ENCODE results near the gene PDCL2.
"Not testable (repeated sequence)": the region's sequence is repeated elsewhere in the genome, so short reads cannot be mapped to it uniquely, and the experiment has no call there.

PDCL2 gene, protein sequence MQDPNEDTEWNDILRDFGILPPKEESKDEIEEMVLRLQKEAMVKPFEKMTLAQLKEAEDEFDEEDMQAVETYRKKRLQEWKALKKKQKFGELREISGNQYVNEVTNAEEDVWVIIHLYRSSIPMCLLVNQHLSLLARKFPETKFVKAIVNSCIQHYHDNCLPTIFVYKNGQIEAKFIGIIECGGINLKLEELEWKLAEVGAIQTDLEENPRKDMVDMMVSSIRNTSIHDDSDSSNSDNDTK

GRCh38 chr4:55592014-55592413 is at the start of gene PDCL2:
PDCL2 (minus strand) TSS chr4:55592245; CDS start chr4:55592109, 136 bp downstream.
- no peak for DNase-seq (ENCODE audit: low read depth in 2 of 2)

DNA sequence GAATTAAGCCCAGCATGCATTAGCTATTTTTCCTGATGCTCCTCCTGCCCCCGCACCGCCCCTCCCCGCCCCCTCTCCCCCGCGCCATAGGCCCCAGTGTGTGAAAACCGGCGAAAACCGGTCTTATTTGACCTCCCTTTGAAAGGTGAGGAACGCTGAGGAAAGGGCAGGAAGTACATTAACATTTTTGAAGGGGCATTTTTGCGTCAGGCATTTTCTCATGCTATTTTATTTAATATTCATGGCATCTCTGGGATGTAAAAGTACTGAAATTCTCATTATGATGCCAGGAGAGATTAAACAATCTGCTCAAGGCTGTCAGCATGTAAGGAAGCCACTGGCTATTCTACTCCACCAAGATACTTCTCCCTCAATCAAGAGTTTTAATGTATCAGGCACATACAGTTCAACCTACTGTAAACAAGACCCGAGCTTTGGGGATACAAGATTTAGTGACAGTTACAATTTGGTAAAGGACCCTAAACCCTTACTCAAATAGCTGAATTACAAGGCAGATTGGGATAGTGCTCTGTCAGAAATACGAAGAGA is 45.3 kb upstream of the PDCL2 start:
- DNase-seq (ENCODE audit: low read depth in 2 of 2): no peak

DNA sequence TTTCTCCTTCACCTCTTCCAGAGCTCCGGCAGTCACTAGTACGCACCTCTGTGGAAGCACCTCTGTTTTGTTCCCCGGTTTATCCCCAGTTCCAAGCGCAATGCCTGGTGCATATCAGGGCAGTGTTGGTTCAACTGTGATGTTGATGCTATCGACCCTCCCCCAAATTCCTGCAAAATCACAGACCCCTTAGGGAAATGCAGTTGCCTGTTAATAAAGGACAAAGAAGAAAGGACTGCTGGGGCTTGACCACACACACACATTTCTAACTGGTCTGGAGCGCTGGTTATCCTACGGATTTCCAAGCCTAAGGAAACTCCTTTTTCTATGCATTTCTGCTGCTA is 44.6 kb upstream of the PDCL2 start:
- no peak for DNase-seq (ENCODE audit: low read depth in 2 of 2)

- no peak for DNase-seq (ENCODE audit: low read depth in 2 of 2)
Observed at GRCh38 chr4:55635741-55636655, 44.0 kb upstream of the PDCL2 start, which contains the start of gene NMU. NMU (minus strand) TSS chr4:55636298; CDS start chr4:55636192, 106 bp downstream.

GRCh38 chr4:55635282-55635681 is 43.2 kb upstream of the PDCL2 start:
- no peak for DNase-seq (ENCODE audit: low read depth in 2 of 2)

- DNase-seq (ENCODE audit: low read depth in 2 of 2): no peak
Observed at GRCh38 chr4:55634417-55635128, 42.5 kb upstream of the PDCL2 start.

- no peak for DNase-seq (ENCODE audit: low read depth in 2 of 2)
Observed at GRCh38 chr4:55633903-55634302, 41.9 kb upstream of the PDCL2 start.

- no peak for DNase-seq (ENCODE audit: low read depth in 2 of 2)
Observed at GRCh38 chr4:55625835-55626234, 33.8 kb upstream of the PDCL2 start.

DNA sequence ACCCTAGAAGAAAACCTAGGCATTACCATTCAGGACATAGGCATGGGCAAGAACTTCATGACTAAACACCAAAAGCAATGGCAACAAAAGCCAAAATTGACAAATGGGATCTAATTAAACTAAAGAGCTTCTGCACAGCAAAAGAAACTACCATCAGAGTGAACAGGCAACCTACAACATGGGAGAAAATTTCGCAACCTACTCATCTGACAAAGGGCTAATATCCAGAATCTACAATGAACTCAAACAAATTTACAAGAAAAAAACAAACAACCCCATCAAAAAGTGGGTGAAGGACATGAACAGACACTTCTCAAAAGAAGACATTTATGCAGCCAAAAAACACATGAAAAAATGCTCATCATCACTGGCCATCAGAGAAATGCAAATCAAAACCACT is 32.0 kb upstream of the PDCL2 start:
- not testable (repeated sequence) for DNase-seq (ENCODE audit: low read depth in 2 of 2)

DNA sequence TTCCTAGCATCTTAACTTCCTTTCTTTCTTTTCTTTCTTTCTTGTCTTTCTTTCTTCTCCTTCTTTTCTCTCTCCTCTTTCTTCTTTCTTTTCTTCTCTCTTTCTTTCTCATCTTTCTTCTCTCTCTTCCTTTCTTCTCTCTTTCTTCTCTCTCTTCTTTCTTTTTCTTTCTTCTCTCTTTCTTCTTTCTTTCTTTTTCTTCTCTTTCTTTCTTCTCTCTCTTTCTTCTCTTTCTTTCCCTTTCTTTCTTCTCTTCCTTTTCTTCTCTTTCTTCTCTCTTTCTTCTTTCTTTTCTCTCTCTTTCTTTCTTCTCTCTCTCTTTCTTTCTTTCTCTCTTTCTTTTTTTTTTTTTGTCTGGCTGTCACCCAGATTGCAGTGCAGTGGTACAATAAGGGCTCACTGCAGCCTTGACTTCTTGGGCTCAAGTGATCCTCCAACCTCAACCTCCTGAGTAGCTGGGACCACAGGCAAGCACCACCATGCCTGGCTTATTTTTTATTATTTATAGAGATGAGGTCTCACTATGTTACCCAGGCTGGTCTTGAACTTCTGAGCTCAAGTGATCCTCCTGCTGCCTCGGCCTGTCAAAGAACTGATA is 26.6 kb upstream of the PDCL2 start:
- DNase-seq (ENCODE audit: low read depth in 2 of 2): no peak

- no peak for DNase-seq (ENCODE audit: low read depth in 2 of 2)
Observed at GRCh38 chr4:55617587-55618197, 25.6 kb upstream of the PDCL2 start.

DNA sequence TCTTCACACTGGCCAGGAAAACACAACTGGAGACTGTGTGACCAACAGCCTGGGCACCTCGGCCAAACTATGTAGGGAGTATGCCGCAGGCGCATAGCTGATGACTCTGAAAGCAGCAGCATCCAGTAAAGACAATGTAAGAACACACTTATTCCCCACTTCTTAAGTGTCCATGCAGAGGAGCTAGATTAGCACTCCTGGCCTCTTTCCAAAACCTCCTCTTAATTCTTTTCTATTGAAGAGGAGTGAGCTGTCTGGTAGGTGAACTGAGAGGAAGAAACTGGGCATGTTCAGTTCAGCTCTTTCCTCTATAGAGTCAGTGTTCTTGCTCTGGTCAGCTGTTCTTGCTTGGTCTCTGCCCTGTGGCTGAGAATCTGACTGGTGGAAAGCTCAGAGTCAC is 23.0 kb upstream of the PDCL2 start:
- DNase-seq (ENCODE audit: low read depth in 2 of 2): no peak

DNA sequence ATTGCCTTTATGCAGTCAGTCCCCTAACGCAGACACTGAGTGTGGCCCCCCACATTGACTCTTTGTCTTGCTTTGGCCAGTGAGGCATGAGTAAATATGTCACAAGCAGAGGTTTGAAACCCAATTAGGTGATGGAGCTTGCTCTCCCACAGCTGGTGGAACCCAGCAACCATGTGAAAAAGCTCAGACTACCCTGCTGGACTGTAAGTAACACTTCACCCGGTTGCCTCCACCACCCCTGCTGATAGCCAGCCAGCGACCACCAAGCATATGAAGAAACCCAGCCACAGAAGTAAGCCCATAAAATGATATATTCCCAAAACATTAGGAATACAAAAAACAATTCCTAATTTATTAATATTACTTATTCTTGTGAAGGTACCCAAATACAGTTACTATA is 21.6 kb upstream of the PDCL2 start:
- DNase-seq (ENCODE audit: low read depth in 2 of 2): no peak

DNA sequence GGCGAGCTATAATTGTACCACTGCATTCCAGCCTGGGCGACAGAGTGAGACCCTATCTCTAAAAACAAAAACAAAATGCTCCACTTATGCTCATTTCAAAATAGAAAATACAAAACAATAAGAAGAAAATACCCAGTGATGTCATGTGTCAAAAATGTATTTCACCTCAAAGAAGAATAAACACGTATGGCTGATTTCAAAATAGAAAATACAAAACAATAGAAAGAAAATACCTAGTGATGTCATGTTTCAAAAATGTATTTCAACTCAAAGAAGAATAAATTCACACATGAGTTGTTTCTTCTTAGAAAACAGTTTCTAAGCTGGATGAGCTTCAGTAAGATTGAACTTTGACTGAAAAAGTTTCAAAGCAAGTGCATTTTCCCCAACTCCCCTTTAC is 20.3 kb upstream of the PDCL2 start:
- DNase-seq (ENCODE audit: low read depth in 2 of 2): no peak

GRCh38 chr4:55611358-55612059 is 19.5 kb upstream of the PDCL2 start:
- DNase-seq (ENCODE audit: low read depth in 2 of 2): no peak

- no peak for DNase-seq (ENCODE audit: low read depth in 2 of 2)
Observed at GRCh38 chr4:55610381-55610780, 18.3 kb upstream of the PDCL2 start.

DNA sequence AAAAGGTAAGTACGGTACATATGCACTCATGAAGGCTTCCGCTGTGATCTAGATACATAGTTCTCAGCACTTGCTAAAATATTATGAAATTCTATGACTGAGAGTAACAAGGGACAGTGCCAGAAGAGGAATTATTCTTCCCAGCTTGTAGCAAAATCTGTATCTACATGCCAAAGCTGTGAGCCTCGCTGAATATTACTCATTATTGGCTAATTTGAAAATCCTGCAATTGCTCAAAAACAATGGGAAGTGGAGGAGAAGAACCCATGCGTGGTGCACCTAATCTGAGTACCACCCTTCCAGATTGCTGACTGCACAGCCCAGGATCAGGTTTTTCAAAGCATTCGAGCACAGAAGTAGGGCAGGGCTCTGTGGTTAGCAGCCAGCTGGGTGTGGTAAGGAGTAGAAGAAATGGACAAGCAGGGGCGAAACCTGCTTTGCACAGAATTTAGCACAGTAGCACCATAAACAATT is 17.4 kb upstream of the PDCL2 start:
- DNase-seq (ENCODE audit: low read depth in 2 of 2): no peak

DNA sequence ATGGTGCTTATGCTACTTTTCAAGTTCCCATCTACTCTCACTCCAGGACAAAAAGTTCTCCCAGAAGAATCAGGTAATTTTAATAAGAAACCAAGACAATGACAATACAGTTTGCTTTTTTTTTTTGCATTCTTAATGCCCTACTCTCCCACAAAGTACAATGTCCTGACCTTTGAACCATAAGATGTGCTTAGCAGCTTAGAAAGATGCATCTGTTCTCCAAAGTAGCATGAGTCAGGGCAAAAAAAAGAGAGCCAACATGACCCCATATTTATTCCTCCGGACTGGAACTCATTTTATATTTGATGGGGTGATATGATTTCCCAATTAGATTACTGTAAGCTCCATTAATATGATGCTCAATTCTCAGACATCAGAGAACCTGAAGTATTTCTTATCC is 16.5 kb upstream of the PDCL2 start:
- DNase-seq (ENCODE audit: low read depth in 2 of 2): no peak

DNA sequence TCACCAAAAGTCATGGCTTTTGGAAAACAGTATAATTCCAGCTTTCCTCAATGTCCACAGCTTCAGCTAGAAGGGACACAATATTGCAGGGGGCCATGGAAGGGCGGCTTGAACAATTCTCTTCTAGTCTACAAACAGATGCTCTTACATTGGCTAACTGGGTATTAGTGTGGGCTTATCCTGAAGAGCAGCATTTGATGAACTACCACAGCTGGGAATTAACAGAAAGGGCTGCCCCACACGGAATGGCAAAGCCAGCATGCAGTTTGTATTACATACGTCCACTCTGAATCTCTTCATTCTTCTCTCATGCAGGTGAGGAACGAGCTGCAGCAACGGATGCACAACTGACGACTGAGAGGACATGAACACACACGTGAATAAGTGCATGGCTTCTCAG is 13.0 kb upstream of the PDCL2 start:
- DNase-seq (ENCODE audit: low read depth in 2 of 2): no peak

- DNase-seq (ENCODE audit: low read depth in 2 of 2): no peak
Observed at GRCh38 chr4:55600640-55601039, 8.6 kb upstream of the PDCL2 start.

DNA sequence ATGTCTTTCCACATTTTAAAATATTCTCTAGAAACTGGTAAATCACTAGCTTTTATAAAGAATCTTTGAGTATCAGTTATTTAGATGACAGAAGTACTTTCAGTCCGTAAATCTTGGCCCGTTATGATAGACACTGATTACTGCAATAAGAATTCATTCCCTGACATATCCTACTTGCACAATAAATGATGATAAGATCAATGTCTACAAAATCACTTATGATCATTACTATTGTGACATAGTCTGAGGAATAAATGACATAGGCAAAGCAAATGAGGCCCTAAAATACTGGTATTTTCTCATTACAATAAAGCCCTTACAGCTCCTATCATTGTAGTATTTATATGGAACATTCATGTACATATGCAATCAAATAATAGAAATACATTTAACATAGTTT is 6.6 kb upstream of the PDCL2 start:
- DNase-seq (ENCODE audit: low read depth in 2 of 2): no peak

Data from stimulated activated CD8-positive, alpha-beta memory T cell treated with anti-CD3 and anti-CD28 coated beads, Interleukin-15, amount 100 ng/mL, for 4 hours (primary cell).